ENCODE data around the gene PNP.
"Not testable (repeated sequence)": the region's sequence is repeated elsewhere in the genome, so short reads cannot be mapped to it uniquely, and the experiment has no call there.

- not testable (repeated sequence) for TF ChIP-seq NR2F2 (IDR thresholded peaks at IDR 0.05); CTCF (IDR thresholded peaks at IDR 0.05; ENCODE audit: low read depth, low read length, missing input control); TAF1 (conservative IDR thresholded peaks at IDR 0.05); JUND (IDR thresholded peaks at IDR 0.05); RXRA (IDR thresholded peaks at IDR 0.05); ZBTB33 (IDR thresholded peaks at IDR 0.05); YY1 (IDR thresholded peaks at IDR 0.05); EGR1 (IDR thresholded peaks at IDR 0.05; ENCODE audit: low read depth in 2 of 2); SP1 (IDR thresholded peaks at IDR 0.05); GABPA (IDR thresholded peaks at IDR 0.05 in 1 of 2, conservative IDR thresholded peaks at IDR 0.05 in 1 of 2); HNF4G (IDR thresholded peaks at IDR 0.05); RAD21 (IDR thresholded peaks at IDR 0.05)
- TF ChIP-seq, protein P1, sequence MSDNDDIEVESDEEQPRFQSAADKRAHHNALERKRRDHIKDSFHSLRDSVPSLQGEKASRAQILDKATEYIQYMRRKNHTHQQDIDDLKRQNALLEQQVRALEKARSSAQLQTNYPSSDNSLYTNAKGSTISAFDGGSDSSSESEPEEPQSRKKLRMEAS (IDR thresholded peaks at IDR 0.05): not testable (repeated sequence)
- TF ChIP-seq, protein P2, sequence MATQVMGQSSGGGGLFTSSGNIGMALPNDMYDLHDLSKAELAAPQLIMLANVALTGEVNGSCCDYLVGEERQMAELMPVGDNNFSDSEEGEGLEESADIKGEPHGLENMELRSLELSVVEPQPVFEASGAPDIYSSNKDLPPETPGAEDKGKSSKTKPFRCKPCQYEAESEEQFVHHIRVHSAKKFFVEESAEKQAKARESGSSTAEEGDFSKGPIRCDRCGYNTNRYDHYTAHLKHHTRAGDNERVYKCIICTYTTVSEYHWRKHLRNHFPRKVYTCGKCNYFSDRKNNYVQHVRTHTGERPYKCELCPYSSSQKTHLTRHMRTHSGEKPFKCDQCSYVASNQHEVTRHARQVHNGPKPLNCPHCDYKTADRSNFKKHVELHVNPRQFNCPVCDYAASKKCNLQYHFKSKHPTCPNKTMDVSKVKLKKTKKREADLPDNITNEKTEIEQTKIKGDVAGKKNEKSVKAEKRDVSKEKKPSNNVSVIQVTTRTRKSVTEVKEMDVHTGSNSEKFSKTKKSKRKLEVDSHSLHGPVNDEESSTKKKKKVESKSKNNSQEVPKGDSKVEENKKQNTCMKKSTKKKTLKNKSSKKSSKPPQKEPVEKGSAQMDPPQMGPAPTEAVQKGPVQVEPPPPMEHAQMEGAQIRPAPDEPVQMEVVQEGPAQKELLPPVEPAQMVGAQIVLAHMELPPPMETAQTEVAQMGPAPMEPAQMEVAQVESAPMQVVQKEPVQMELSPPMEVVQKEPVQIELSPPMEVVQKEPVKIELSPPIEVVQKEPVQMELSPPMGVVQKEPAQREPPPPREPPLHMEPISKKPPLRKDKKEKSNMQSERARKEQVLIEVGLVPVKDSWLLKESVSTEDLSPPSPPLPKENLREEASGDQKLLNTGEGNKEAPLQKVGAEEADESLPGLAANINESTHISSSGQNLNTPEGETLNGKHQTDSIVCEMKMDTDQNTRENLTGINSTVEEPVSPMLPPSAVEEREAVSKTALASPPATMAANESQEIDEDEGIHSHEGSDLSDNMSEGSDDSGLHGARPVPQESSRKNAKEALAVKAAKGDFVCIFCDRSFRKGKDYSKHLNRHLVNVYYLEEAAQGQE (IDR thresholded peaks at IDR 0.05): not testable (repeated sequence)
Observed at GRCh38 chr14:20452831-20453230, 16.4 kb upstream of the PNP start.

Measured in liver (tissue), 3 donors.